OCI-LY3 (cell line): ENCODE data around the gene ITPKC.

Experiments
- H2AFZ ChIP-seq: fragments of 200-600, 300-600 bp; shearing (Covaris generic); 2 replicates; pipeline ENCODE4 v1.6.0; 2014; ENCODE audit warnings: antibody characterized with exemption, low read depth, low read length
- H3K27ac ChIP-seq: fragments of 200-600, 300-600 bp; sonication (generic); 2 replicates; pipeline ENCODE4 v1.5.1; 2014; ENCODE audit warnings: mild to moderate bottlenecking, low read length, moderate library complexity, mixed read lengths
- H3K27me3 ChIP-seq: fragments of 200-600, 300-600 bp; sonication (generic); 2 replicates; pipeline ENCODE4 v1.6.1; 2014; ENCODE audit warnings: low read depth, low read length, mixed read lengths
- H3K36me3 ChIP-seq: fragments of 200-600, 300-600 bp; sonication (generic); replicated peaks from 2 replicates; pipeline ENCODE3; 2014; ENCODE audit warnings: low read depth, low read length, mixed read lengths
- H3K4me1 ChIP-seq: fragments of 300-600, 200-600 bp; sonication (generic); 2 replicates; pipeline ENCODE4 v1.6.1; 2014; ENCODE audit warnings: low read length, mixed read lengths
- H3K4me2 ChIP-seq: fragments of 200-600, 300-600 bp; sonication (generic); 2 replicates; pipeline ENCODE4 v1.6.1; 2014; ENCODE audit warnings: low read length, mixed read lengths
- H3K4me3 ChIP-seq: fragments of 300-600, 200-600 bp; sonication (generic); 2 replicates; pipeline ENCODE4 v1.5.1; 2014; ENCODE audit warnings: antibody characterized with exemption, mild to moderate bottlenecking, low read length, moderate library complexity
- H3K79me2 ChIP-seq: fragments of 300-600, 200-600 bp; shearing (Covaris generic); 2 replicates; pipeline ENCODE4 v1.6.1; 2014; ENCODE audit warnings: mild to moderate bottlenecking, low read length, mixed read lengths
- H3K9ac ChIP-seq: fragments of 300-600, 200-600 bp; shearing (Covaris generic); 2 replicates; pipeline ENCODE4 v1.6.0; 2014; ENCODE audit warnings: mild to moderate bottlenecking, low read length, moderate library complexity
- H3K9me3 ChIP-seq: fragments of 200-600, 300-600 bp; shearing (Covaris generic); 2 replicates; pipeline ENCODE4 v1.6.1; 2014; ENCODE audit warnings: low read length, mixed read lengths; ENCODE audit not compliant: insufficient read depth
- H4K20me1 ChIP-seq: fragments of 200-600, 300-600 bp; sonication (generic); 2 replicates; pipeline ENCODE4 v1.6.1; 2016; ENCODE audit warnings: low read length, mixed read lengths; ENCODE audit not compliant: insufficient read depth
- EZH2phosphoT487 ChIP-seq: fragments of 200-600 bp; shearing (Covaris generic); IDR thresholded peaks from 2 replicates; pipeline ENCODE4 v1.6.1; 2018; ENCODE audit warnings: antibody characterized with exemption, mixed run types, low read depth
- TF ChIP-seq, protein P1 (sequence below): fragments of 200-600, 300-600 bp; sonication (generic); IDR thresholded peaks from 2 replicates; pipeline ENCODE4 v1.5.1; 2014; ENCODE audit warnings: antibody characterized with exemption, low read length, low read depth

ITPKC gene

DNA sequence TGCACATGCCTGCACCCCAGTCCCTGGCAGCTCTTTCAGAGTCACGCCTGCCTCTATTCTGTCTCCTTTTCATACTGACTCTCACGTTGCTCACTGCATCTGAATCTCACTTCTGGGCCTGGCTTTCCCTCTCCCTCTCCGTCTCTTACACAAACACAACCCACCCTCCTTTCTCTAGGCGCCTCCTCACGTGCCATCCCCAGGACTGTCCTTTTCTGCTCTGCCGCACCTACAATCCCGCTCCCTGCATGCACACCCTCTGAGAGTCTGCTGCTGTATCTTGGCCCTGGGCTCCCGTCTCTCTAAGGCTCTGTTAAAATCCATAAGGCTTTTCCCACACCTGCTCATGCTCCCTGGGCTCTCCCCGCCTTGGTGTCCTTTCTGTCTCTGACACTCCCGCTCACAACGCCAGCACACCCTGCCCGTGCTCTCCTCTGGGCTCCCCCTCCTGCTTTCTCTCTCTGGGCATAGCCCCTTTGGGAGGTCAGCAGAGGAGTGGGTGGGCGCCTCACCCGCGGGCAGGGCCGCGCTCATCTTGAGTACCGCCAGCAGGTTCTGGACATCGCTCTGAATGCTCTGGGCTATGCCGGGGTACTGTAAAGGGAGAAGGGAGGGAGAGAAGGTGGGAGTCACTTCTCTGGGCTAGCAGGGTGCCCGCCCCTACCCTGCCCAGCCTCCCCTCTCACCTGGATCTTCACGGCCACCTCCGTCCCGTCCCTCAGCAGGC lies 13.7 kb upstream of the ITPKC start:
- no peaks in the 10 kb centered on the region for H3K27me3 ChIP-seq
- H3K9me3 ChIP-seq: no peaks in the 10 kb centered on the region
- no peak overlapping the region for H2AFZ ChIP-seq
- no peaks in the 10 kb centered on the region for H4K20me1 ChIP-seq
- peaks cover 31% of the 10 kb centered on the region for H3K36me3 ChIP-seq
- no peaks in the 10 kb centered on the region for H3K79me2 ChIP-seq
- no peak overlapping the region for H3K27ac ChIP-seq
- no peaks in the 10 kb centered on the region for H3K4me1 ChIP-seq
- H3K9ac ChIP-seq: no peak overlapping the region
- H3K4me3 ChIP-seq: no peak overlapping the region
- H3K4me2 ChIP-seq: no peak overlapping the region
- no peak for TF ChIP-seq EZH2phosphoT487
- TF ChIP-seq, protein P1, sequence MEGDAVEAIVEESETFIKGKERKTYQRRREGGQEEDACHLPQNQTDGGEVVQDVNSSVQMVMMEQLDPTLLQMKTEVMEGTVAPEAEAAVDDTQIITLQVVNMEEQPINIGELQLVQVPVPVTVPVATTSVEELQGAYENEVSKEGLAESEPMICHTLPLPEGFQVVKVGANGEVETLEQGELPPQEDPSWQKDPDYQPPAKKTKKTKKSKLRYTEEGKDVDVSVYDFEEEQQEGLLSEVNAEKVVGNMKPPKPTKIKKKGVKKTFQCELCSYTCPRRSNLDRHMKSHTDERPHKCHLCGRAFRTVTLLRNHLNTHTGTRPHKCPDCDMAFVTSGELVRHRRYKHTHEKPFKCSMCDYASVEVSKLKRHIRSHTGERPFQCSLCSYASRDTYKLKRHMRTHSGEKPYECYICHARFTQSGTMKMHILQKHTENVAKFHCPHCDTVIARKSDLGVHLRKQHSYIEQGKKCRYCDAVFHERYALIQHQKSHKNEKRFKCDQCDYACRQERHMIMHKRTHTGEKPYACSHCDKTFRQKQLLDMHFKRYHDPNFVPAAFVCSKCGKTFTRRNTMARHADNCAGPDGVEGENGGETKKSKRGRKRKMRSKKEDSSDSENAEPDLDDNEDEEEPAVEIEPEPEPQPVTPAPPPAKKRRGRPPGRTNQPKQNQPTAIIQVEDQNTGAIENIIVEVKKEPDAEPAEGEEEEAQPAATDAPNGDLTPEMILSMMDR: no peak

DNA sequence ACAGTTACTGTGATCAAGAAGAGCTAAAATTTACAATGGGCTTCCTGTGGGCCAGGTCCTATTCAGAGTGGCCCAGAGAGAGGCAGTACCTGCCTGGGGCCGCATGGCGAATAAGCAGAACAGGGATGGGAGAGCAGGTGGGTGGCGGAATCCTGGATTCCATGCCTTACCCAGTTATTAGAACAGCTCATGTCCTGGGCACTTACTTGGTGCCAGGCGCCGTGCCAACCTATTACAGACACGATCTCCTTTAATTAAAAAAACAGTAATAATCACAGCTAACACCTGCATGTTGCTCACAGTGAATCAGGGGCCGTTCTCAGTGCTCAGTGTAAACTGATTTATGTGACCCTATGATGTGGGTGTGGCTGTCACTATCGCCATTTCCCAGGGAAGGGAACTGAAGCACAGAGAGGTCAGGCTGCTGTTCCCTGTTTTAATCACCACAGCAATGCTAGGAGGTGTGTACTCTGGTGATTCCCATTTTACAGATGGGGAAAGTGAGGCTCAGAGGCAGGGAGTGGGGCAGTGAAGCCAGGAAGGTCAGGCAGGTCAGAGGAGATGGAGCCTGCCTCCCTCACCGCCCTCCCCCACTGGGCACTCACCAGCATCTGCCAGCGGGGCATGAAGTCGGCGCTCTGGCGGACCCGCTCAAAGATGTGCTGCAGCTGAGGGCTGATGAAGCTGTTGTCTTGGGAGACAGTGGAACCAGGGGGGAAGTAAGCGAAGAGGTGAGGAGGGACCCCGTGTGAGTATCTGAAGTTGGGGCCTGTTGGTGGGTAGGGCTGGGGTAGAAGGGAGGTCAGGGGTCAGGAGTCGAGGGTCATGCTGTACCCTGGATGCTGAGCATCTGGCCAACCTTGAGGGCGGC lies 12.2 kb upstream of the ITPKC start:
- no peak overlapping the region for H2AFZ ChIP-seq
- no peaks in the 10 kb centered on the region for H3K27me3 ChIP-seq
- H3K9ac ChIP-seq: no peak overlapping the region
- H3K36me3 ChIP-seq: peaks cover 35% of the 10 kb centered on the region
- no peak overlapping the region for H3K4me2 ChIP-seq
- no peaks in the 10 kb centered on the region for H3K79me2 ChIP-seq
- no peaks in the 10 kb centered on the region for H3K9me3 ChIP-seq
- H3K4me3 ChIP-seq: no peak overlapping the region
- TF ChIP-seq EZH2phosphoT487: no peak
- TF ChIP-seq, protein P1: no peak
- H3K4me1 ChIP-seq: no peaks in the 10 kb centered on the region
- no peaks in the 10 kb centered on the region for H4K20me1 ChIP-seq
- no peak overlapping the region for H3K27ac ChIP-seq

- H3K79me2 ChIP-seq: no peaks in the 10 kb centered on the region
- H3K9ac ChIP-seq: no peak overlapping the region
- no peak for TF ChIP-seq EZH2phosphoT487
- TF ChIP-seq, protein P1: no peak
- H3K36me3 ChIP-seq: peaks cover 38% of the 10 kb centered on the region
- H3K4me3 ChIP-seq: no peak overlapping the region
- H3K4me2 ChIP-seq: no peak overlapping the region
- H3K4me1 ChIP-seq: no peaks in the 10 kb centered on the region
- no peaks in the 10 kb centered on the region for H3K9me3 ChIP-seq
- H3K27ac ChIP-seq: no peak overlapping the region
- H3K27me3 ChIP-seq: no peaks in the 10 kb centered on the region
- H2AFZ ChIP-seq: no peak overlapping the region
- no peaks in the 10 kb centered on the region for H4K20me1 ChIP-seq
These were observed 11.6 kb upstream of the ITPKC start for GRCh38 chr19:40705362-40705651.

GRCh38 chr19:40705950-40706619 lies 10.8 kb upstream of the ITPKC start:
- no peak overlapping the region for H3K4me2 ChIP-seq
- H3K4me3 ChIP-seq: no peak overlapping the region
- H3K79me2 ChIP-seq: no peaks in the 10 kb centered on the region
- H3K27me3 ChIP-seq: no peaks in the 10 kb centered on the region
- no peaks in the 10 kb centered on the region for H3K4me1 ChIP-seq
- H3K36me3 ChIP-seq: peaks cover 38% of the 10 kb centered on the region
- H4K20me1 ChIP-seq: no peaks in the 10 kb centered on the region
- no peak overlapping the region for H2AFZ ChIP-seq
- no peak overlapping the region for H3K27ac ChIP-seq
- H3K9ac ChIP-seq: no peak overlapping the region
- no peaks in the 10 kb centered on the region for H3K9me3 ChIP-seq
- TF ChIP-seq, protein P1: no peak
- TF ChIP-seq EZH2phosphoT487: no peak
